Measurements from ENCODE around the gene MAN1B1.

The MAN1B1 gene

GRCh38 chr9:137086531-137087408 lies at the start of gene MAN1B1:
TSS of gene MAN1B1 (plus strand) at chr9:137086985. CDS start at chr9:137087000, 15 bp downstream.
- peak; percentile 99 for DNase-seq

GRCh38 chr9:137037035-137037434 lies 49.8 kb upstream of the MAN1B1 start:
- no peak for DNase-seq

- DNase-seq, result peak; percentile 79
These were observed 49.3 kb upstream of the MAN1B1 start for GRCh38 chr9:137037483-137037882.

GRCh38 chr9:137038916-137039315 lies 47.9 kb upstream of the MAN1B1 start:
- DNase-seq, result no peak

- no peak for DNase-seq
These were observed 47.0 kb upstream of the MAN1B1 start for GRCh38 chr9:137039611-137040366.

GRCh38 chr9:137040568-137040967 lies 46.2 kb upstream of the MAN1B1 start:
- no peak for DNase-seq

GRCh38 chr9:137041124-137041523 lies 45.7 kb upstream of the MAN1B1 start:
- no peak for DNase-seq

- no peak for DNase-seq
These were observed 43.7 kb upstream of the MAN1B1 start for GRCh38 chr9:137042751-137043727.

- DNase-seq, result no peak
These were observed 42.7 kb upstream of the MAN1B1 start for GRCh38 chr9:137044037-137044436.

- DNase-seq, result peak; percentile 43
These were observed 42.1 kb upstream of the MAN1B1 start for GRCh38 chr9:137044502-137045177.

- peak; percentile 73 for DNase-seq
These were observed 41.3 kb upstream of the MAN1B1 start for GRCh38 chr9:137045294-137046087.

- peak; percentile 84 for DNase-seq
These were observed 40.5 kb upstream of the MAN1B1 start, which contains the start of gene NPDC1 for GRCh38 chr9:137046088-137046787. TSS of gene NPDC1 (minus strand) at chr9:137046177. CDS start at chr9:137045989, 188 bp downstream.

GRCh38 chr9:137048655-137049543 lies 37.9 kb upstream of the MAN1B1 start:
- DNase-seq, result peak; percentile 80

GRCh38 chr9:137049544-137050449 lies 37.0 kb upstream of the MAN1B1 start:
- peak; percentile 87 for DNase-seq

GRCh38 chr9:137050570-137050969 lies 36.2 kb upstream of the MAN1B1 start:
- peak; percentile 58 for DNase-seq

GRCh38 chr9:137051145-137051724 lies 35.5 kb upstream of the MAN1B1 start:
- DNase-seq, result no peak

- DNase-seq, result no peak
These were observed 34.5 kb upstream of the MAN1B1 start for GRCh38 chr9:137052293-137052692.
